Neutrophil (primary cell): Measurements from ENCODE around the gene BHLHA9.

Experiments
- H3K27ac ChIP-seq: fragments of 200-600 bp; sonication (generic); 2 replicates; pipeline ENCODE4 v1.5.1; 2016; ENCODE audit warnings: mild to moderate bottlenecking, moderate library complexity
- H3K27me3 ChIP-seq: fragments of 200-600 bp; sonication (generic); 2 replicates; pipeline ENCODE4 v1.6.0; 2016; ENCODE audit warnings: mild to moderate bottlenecking
- H3K36me3 ChIP-seq: fragments of 200-600 bp; sonication (generic); 2 replicates; pipeline ENCODE4 v1.5.1; 2017
- H3K4me1 ChIP-seq, 2 experiments: fragments of 200-600 bp in 1 of 2; sonication (generic) in 1 of 2; 1 replicate in 1 of 2; 2 replicates in 1 of 2; pipeline versions ENCODE4 v1.5.1 to v1.6.1; 2013 to 2016; ENCODE audit warnings: low read depth in 1 of 2, low read length in 1 of 2, mild to moderate bottlenecking in 1 of 2, moderate library complexity in 1 of 2; ENCODE audit not compliant: control insufficient read depth in 1 of 2, insufficient read depth in 1 of 2
- H3K4me3 ChIP-seq, 2 experiments: fragments of 200-600 bp in 1 of 2; sonication (generic) in 1 of 2; 1 replicate in 1 of 2; 2 replicates in 1 of 2; pipeline ENCODE4 v1.5.1; 2013 to 2016; ENCODE audit warnings: low read depth in 1 of 2, low read length in 1 of 2, mild to moderate bottlenecking in 1 of 2, moderate library complexity in 1 of 2
- H3K9me3 ChIP-seq: fragments of 200-600 bp; sonication (generic); 2 replicates; pipeline ENCODE4 v1.5.1; 2016
- CTCF ChIP-seq: fragments of 200-600 bp; sonication (generic); IDR thresholded peaks from 2 replicates; pipeline ENCODE4 v1.5.1; 2016; ENCODE audit warnings: antibody characterized with exemption

BHLHA9 gene

GRCh38 chr17:1312261-1312870 is 42.1 kb downstream of the BHLHA9 start:
- Histone ChIP-seq H3K27ac (no peak overlapping the region), H3K27me3 (peaks cover 37% of the 10 kb centered on the region), H3K4me1 (no peaks in the 10 kb centered on the region), H3K36me3 (no peaks in the 10 kb centered on the region), H3K4me3 (no peak overlapping the region), H3K9me3 (no peaks in the 10 kb centered on the region)
- TF ChIP-seq CTCF = no peak

GRCh38 chr17:1313270-1314005 is 43.2 kb downstream of the BHLHA9 start:
- Histone ChIP-seq H3K36me3 (no peaks in the 10 kb centered on the region), H3K9me3 (no peaks in the 10 kb centered on the region), H3K27me3 (peaks cover 42% of the 10 kb centered on the region), H3K27ac (no peak overlapping the region), H3K4me3 (no peak overlapping the region), H3K4me1 (no peaks in the 10 kb centered on the region)
- TF ChIP-seq CTCF = no peak

- no peaks in the 10 kb centered on the region for H3K9me3 ChIP-seq
- no peak for TF ChIP-seq CTCF
- no peak overlapping the region for H3K27ac ChIP-seq
- H3K4me3 ChIP-seq = no peak overlapping the region
- H3K27me3 ChIP-seq = peaks cover 55% of the 10 kb centered on the region
- no peaks in the 10 kb centered on the region for H3K36me3 ChIP-seq
- H3K4me1 ChIP-seq = no peaks in the 10 kb centered on the region
Observed at GRCh38 chr17:1315409-1315808, 45.2 kb downstream of the BHLHA9 start.

GRCh38 chr17:1315891-1316403 is 45.7 kb downstream of the BHLHA9 start:
- no peak for TF ChIP-seq CTCF
- Histone ChIP-seq H3K36me3 (no peaks in the 10 kb centered on the region), H3K27ac (no peak overlapping the region), H3K4me3 (no peak overlapping the region), H3K27me3 (peaks cover 57% of the 10 kb centered on the region), H3K9me3 (no peaks in the 10 kb centered on the region), H3K4me1 (no peaks in the 10 kb centered on the region)
